Tibial nerve (tissue), 4 donors: ENCODE results near the gene TFAM. TPM values are rescaled to one million over a fixed set of nuclear protein-coding genes. Genes with fewer than 3 reads are reported as not detected.

Experiments
- DNase-seq, 2 donors: peaks; one replicate each; pipeline ENCODE4 v3.0.0-alpha.2; 2019; ENCODE audit warnings: low spot score in 2 of 2
- H3K27ac ChIP-seq, 4 donors: fragments of 200-600 bp; sonication (generic) in 3 of 4; one replicate each; pipeline ENCODE4 v1.5.1; 2017 to 2019; ENCODE audit warnings: mild to moderate bottlenecking in 1 of 4
- H3K27me3 ChIP-seq, 2 donors: fragments of 200-600 bp; sonication (generic) in 1 of 2; one replicate each; pipeline versions ENCODE4 v1.5.1 to v1.6.0; 2017 to 2019
- H3K36me3 ChIP-seq, 3 donors: fragments of 200-600 bp; sonication (generic); one replicate each; pipeline ENCODE4 v1.5.1; 2018 to 2019
- H3K4me1 ChIP-seq, 4 donors: fragments of 200-600 bp; sonication (generic) in 3 of 4; one replicate each; pipeline ENCODE4 v1.5.1; 2017 to 2019
- H3K4me3 ChIP-seq, 4 donors: fragments of 200-600 bp; sonication (generic) in 3 of 4; one replicate each; pipeline ENCODE4 v1.5.1; 2017 to 2019; ENCODE audit warnings: mild to moderate bottlenecking in 1 of 4, moderate library complexity in 1 of 4
- H3K9me3 ChIP-seq, 4 donors: fragments of 200-600 bp; sonication (generic) in 3 of 4; one replicate each; pipeline ENCODE4 v1.5.1; 2017 to 2019
- EP300 ChIP-seq, 2 donors: sonication (generic); formaldehyde crosslinking; IDR thresholded peaks; one replicate each; pipeline ENCODE4 v1.6.1; 2017; ENCODE audit warnings: antibody characterized with exemption in 2 of 2, mild to moderate bottlenecking in 1 of 2
- POLR2A ChIP-seq, 2 donors: fragments of 450-650 bp; IDR thresholded peaks; one replicate each; pipeline ENCODE4 v1.6.1; 2017; ENCODE audit warnings: antibody characterized with exemption in 2 of 2, mild to moderate bottlenecking in 2 of 2, moderate library complexity in 2 of 2
- WGBS, 2 donors: methylation state at CpG; one replicate each; pipeline ENCODE4 v1.1.5; 2018; 5-methylcytosine and 5-hydroxymethylcytosine counted together
- total RNA-seq, 4 donors: library from RNA; depleted of rRNA; stranded (reverse); fragments of >200 nt; gene quantifications; one replicate each; pipeline ENCODE4 v1.1.0, GENCODE V29; 2016
- TF ChIP-seq, protein P1 (sequence below), 5 experiments: fragments of 200-600 bp in 3 of 5; fragments of 450-650 bp in 2 of 5; sonication (generic) in 3 of 5; IDR thresholded peaks; one replicate each; pipeline ENCODE4 v1.5.1; 2016 to 2019; ENCODE audit warnings: antibody characterized with exemption in 5 of 5, mild to moderate bottlenecking in 3 of 5, moderate library complexity in 2 of 5

Gene TFAM
- total RNA-seq, 4 donors from 2014 or later = 9.6 to 35.6 (median 13.8) TPM

- 82 to 87% methylated on average over 9 of the region's 9 CpGs for WGBS, 2 donors
- TF ChIP-seq EP300 (IDR thresholded peaks at IDR 0.05) (no peak), POLR2A (IDR thresholded peaks at IDR 0.05) (no peak)
- TF ChIP-seq, protein P1, sequence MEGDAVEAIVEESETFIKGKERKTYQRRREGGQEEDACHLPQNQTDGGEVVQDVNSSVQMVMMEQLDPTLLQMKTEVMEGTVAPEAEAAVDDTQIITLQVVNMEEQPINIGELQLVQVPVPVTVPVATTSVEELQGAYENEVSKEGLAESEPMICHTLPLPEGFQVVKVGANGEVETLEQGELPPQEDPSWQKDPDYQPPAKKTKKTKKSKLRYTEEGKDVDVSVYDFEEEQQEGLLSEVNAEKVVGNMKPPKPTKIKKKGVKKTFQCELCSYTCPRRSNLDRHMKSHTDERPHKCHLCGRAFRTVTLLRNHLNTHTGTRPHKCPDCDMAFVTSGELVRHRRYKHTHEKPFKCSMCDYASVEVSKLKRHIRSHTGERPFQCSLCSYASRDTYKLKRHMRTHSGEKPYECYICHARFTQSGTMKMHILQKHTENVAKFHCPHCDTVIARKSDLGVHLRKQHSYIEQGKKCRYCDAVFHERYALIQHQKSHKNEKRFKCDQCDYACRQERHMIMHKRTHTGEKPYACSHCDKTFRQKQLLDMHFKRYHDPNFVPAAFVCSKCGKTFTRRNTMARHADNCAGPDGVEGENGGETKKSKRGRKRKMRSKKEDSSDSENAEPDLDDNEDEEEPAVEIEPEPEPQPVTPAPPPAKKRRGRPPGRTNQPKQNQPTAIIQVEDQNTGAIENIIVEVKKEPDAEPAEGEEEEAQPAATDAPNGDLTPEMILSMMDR (IDR thresholded peaks at IDR 0.05) = no peak
- peaks cover 0 to 8% (median 0%) of the 10 kb centered on the region in 3 donors for H3K36me3 ChIP-seq
- H3K4me1 ChIP-seq = no peaks in the 10 kb centered on the region
- no peaks in the 10 kb centered on the region for H3K9me3 ChIP-seq
- no peak for DNase-seq
- no peak overlapping the region for H3K4me3 ChIP-seq
- H3K27ac ChIP-seq = no peak overlapping the region
- H3K27me3 ChIP-seq = no peaks in the 10 kb centered on the region
Measured at GRCh38 chr10:58360412-58361004, 24.7 kb upstream of the TFAM start.

DNA sequence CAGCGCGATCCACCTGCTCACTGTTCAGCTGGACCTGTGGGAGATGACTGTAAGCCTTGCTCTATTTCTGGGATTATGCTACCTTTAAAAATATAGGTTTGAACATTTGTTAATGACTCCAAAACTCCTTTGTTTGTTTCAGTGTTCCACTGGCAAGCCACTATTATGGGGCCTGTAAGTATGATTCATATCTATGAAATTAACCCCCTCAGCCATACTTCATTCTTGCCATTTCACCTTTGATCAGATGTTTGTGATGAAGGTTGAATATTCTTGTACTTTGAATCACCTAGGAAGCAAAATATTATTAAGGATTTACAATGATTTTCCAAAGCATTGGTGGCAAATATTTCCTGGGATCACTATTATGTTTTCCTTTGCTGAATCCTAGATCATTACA, 23.9 kb upstream of the TFAM start:
- no peak for DNase-seq
- H3K4me3 ChIP-seq = no peak overlapping the region
- no peaks in the 10 kb centered on the region for H3K4me1 ChIP-seq
- no peak for TF ChIP-seq EP300 (IDR thresholded peaks at IDR 0.05)
- TF ChIP-seq, protein P1 (IDR thresholded peaks at IDR 0.05) = no peak
- no peak for TF ChIP-seq POLR2A (IDR thresholded peaks at IDR 0.05)
- 95 to 99% methylated on average over 2 of the region's 2 CpGs for WGBS, 2 donors
- no peak overlapping the region for H3K27ac ChIP-seq
- H3K36me3 ChIP-seq = peaks cover 0 to 8% (median 0%) of the 10 kb centered on the region in 3 donors
- no peaks in the 10 kb centered on the region for H3K27me3 ChIP-seq
- H3K9me3 ChIP-seq = no peaks in the 10 kb centered on the region

DNA sequence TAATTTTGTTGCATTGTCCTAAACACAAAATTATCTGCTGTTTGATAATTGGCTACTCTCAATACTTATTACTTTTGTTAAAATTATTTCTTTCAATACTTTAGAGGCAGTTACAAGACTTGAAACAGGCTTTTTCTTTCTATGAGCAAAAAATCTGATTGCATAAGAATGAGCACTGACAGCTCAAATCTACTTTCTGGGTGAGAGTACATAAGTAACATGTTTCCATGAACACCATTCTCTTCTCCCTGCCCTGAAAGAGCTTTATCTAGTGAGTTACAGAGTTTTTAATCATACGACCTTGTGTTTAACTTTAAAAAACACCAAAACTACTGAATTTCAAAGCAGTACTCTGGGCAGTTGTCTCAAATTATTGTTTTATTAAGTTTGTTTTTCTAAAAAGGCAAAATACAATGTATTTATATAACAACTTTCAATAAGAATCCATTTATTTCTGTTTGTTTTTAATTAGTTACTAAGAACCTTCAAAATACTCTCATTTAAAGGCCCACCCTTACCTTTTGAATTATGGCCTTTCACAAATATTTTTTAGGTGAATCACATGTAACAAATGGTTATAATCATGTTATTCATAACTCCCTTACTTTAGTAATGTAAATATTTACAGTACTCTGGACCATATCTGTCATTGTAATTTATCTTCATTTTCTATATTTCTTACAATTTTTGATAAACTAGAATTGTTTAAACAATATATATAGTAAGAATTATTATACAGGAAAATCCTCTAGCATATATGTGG, 23.0 kb upstream of the TFAM start:
- Histone ChIP-seq H3K27ac (no peak overlapping the region), H3K4me3 (no peak overlapping the region), H3K27me3 (no peaks in the 10 kb centered on the region), H3K36me3 (peaks cover 0 to 8% (median 0%) of the 10 kb centered on the region in 3 donors), H3K4me1 (no peaks in the 10 kb centered on the region), H3K9me3 (no peaks in the 10 kb centered on the region)
- WGBS, 2 donors = 83 to 89% methylated on average over 1 of the region's 1 CpG
- TF ChIP-seq, protein P1 (IDR thresholded peaks at IDR 0.05) = no peak
- TF ChIP-seq EP300 (IDR thresholded peaks at IDR 0.05) (no peak), POLR2A (IDR thresholded peaks at IDR 0.05) (no peak)
- DNase-seq = no peak

DNA sequence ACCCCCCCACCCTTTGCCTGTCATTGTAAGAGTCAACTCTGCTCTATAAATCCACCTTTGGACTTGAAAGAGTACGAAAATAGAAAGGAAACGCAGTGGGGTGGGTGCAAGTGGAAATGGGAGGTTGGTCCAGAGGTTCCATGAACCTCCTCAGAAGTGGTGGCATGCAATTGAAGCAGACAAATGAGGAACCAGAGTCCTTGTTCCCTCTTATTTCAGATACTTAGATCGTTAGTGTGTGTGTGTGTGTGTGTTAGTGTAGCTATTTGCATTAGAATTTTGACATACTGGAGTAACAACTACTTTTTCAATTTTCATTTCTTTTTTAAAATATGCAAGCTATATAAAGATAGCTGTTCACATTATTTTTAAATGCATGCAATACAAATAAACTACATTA, 18.1 kb upstream of the TFAM start:
- no peak overlapping the region for H3K27ac ChIP-seq
- TF ChIP-seq, protein P1 (IDR thresholded peaks at IDR 0.05) = no peak
- no peak for TF ChIP-seq EP300 (IDR thresholded peaks at IDR 0.05)
- TF ChIP-seq POLR2A (IDR thresholded peaks at IDR 0.05) = no peak
- H3K36me3 ChIP-seq = peaks cover 0 to 8% (median 0%) of the 10 kb centered on the region in 3 donors
- no peaks in the 10 kb centered on the region for H3K4me1 ChIP-seq
- no peak for DNase-seq
- no peaks in the 10 kb centered on the region for H3K9me3 ChIP-seq
- H3K27me3 ChIP-seq = no peaks in the 10 kb centered on the region
- no peak overlapping the region for H3K4me3 ChIP-seq
- 79 to 85% methylated on average over 3 of the region's 3 CpGs for WGBS, 2 donors

- TF ChIP-seq POLR2A (IDR thresholded peaks at IDR 0.05) = no peak
- TF ChIP-seq, protein P1 (IDR thresholded peaks at IDR 0.05) = no peak
- TF ChIP-seq EP300 (IDR thresholded peaks at IDR 0.05) = no peak
- H3K27ac ChIP-seq = no peak overlapping the region
- H3K27me3 ChIP-seq = no peaks in the 10 kb centered on the region
- no peak overlapping the region for H3K4me3 ChIP-seq
- H3K36me3 ChIP-seq = no peaks in the 10 kb centered on the region
- DNase-seq = no peak
- no peaks in the 10 kb centered on the region for H3K9me3 ChIP-seq
- H3K4me1 ChIP-seq = no peaks in the 10 kb centered on the region
Measured at GRCh38 chr10:58371473-58371872, 13.7 kb upstream of the TFAM start.
